ENCODE results near the gene TSHZ2. TPM values are rescaled to one million over a fixed set of nuclear protein-coding genes. Genes with fewer than 3 reads are reported as not detected.

The TSHZ2 gene
- total RNA-seq, 1 donor from 2014 or later = 12.6 TPM

- ATAC-seq = no peak
- no peak for TF ChIP-seq CTCF (IDR thresholded peaks at IDR 0.05)
- H3K4me1 ChIP-seq = no peaks in the 10 kb centered on the region
- no peak overlapping the region for H3K27ac ChIP-seq
- H3K36me3 ChIP-seq = no peaks in the 10 kb centered on the region
- DNase-seq = no peak
- intact Hi-C loops (cut with DNase I) = no loop called here
- no peaks in the 10 kb centered on the region for H3K9me3 ChIP-seq
- no peaks in the 10 kb centered on the region for H3K27me3 ChIP-seq (ENCODE audit: low read depth)
- no peak overlapping the region for H3K4me3 ChIP-seq
Measured at GRCh38 chr20:53057579-53057978, 85.4 kb downstream of the TSHZ2 start.

- no peak for TF ChIP-seq CTCF (IDR thresholded peaks at IDR 0.05)
- intact Hi-C loops (cut with DNase I) = no loop called here
- ATAC-seq = no peak
- no peaks in the 10 kb centered on the region for H3K4me1 ChIP-seq
- no peak for DNase-seq
- no peaks in the 10 kb centered on the region for H3K36me3 ChIP-seq
- no peaks in the 10 kb centered on the region for H3K27me3 ChIP-seq (ENCODE audit: low read depth)
- H3K9me3 ChIP-seq = no peaks in the 10 kb centered on the region
- H3K4me3 ChIP-seq = no peak overlapping the region
- H3K27ac ChIP-seq = no peak overlapping the region
Measured at GRCh38 chr20:53059848-53060247, 87.7 kb downstream of the TSHZ2 start.

- ATAC-seq (no peak), DNase-seq (no peak)
- intact Hi-C loops (cut with DNase I) = no loop called here
- H3K27ac ChIP-seq = no peak overlapping the region
- H3K4me1 ChIP-seq = no peaks in the 10 kb centered on the region
- no peaks in the 10 kb centered on the region for H3K9me3 ChIP-seq
- H3K4me3 ChIP-seq = no peak overlapping the region
- H3K27me3 ChIP-seq (ENCODE audit: low read depth) = no peaks in the 10 kb centered on the region
- TF ChIP-seq CTCF (IDR thresholded peaks at IDR 0.05) = no peak
- no peaks in the 10 kb centered on the region for H3K36me3 ChIP-seq
Measured at GRCh38 chr20:53061192-53062108, 89.3 kb downstream of the TSHZ2 start.

DNA sequence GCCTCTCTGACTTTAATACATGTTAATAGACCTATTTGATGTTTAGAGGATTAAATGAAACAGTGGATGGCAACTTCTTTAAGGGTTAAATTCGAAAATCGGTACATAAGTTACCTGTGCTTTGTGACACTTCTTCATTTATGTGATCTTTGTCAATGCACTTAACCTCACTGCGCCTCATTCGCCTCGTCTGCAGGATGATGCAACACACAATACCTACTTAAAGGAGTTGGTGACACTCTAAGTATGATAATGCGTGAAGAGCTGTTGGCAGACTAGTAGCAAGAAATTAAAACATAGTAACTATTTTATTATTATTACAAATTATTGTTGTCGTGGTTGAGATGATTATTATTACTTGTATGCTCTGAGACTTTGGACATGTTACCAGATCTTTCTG lies 92.8 kb downstream of the TSHZ2 start:
- Histone ChIP-seq H3K27ac (no peak overlapping the region), H3K27me3 (ENCODE audit: low read depth) (no peaks in the 10 kb centered on the region), H3K36me3 (no peaks in the 10 kb centered on the region), H3K9me3 (peaks cover 8% of the 10 kb centered on the region), H3K4me3 (no peak overlapping the region), H3K4me1 (no peaks in the 10 kb centered on the region)
- ATAC-seq = no peak
- no peak for DNase-seq
- intact Hi-C loops (cut with DNase I) = no loop called here
- no peak for TF ChIP-seq CTCF (IDR thresholded peaks at IDR 0.05)

GRCh38 chr20:53068241-53068640 lies 96.1 kb downstream of the TSHZ2 start:
- Histone ChIP-seq H3K9me3 (peaks cover 8% of the 10 kb centered on the region), H3K4me1 (no peaks in the 10 kb centered on the region), H3K36me3 (no peaks in the 10 kb centered on the region), H3K27ac (no peak overlapping the region), H3K27me3 (ENCODE audit: low read depth) (no peaks in the 10 kb centered on the region), H3K4me3 (no peak overlapping the region)
- TF ChIP-seq CTCF (IDR thresholded peaks at IDR 0.05) = no peak
- intact Hi-C loops (cut with DNase I) = no loop called here
- no peak for ATAC-seq
- DNase-seq = no peak
